BE2C (cell line): ENCODE measurements around the gene MNT.

Experiments
- DNase-seq: peaks from one replicate; pipeline ENCODE4 v3.0.0-alpha.2; 2020
- H3K27me3 ChIP-seq: fragments of 250-450 bp; sonication (Bioruptor Pico); 2 replicates; pipeline ENCODE4 v1.5.1; 2020; ENCODE audit warnings: mild to moderate bottlenecking
- H3K36me3 ChIP-seq: fragments of 250-450 bp; sonication (Bioruptor Pico); 2 replicates; pipeline ENCODE4 v1.5.1; 2020; ENCODE audit warnings: mild to moderate bottlenecking
- H3K4me1 ChIP-seq: fragments of 250-450 bp; sonication (Bioruptor Pico); 2 replicates; pipeline ENCODE4 v1.5.1; 2020
- H3K4me3 ChIP-seq: 2 replicates; pipeline ENCODE4 v1.5.1; 2011; ENCODE audit warnings: low read depth, low read length
- H3K9me3 ChIP-seq: fragments of 250-450 bp; sonication (Bioruptor Pico); 2 replicates; pipeline ENCODE4 v1.5.1; 2020
- CTCF ChIP-seq: IDR thresholded peaks from 2 replicates; pipeline ENCODE4 v1.5.1; 2012; ENCODE audit warnings: mild to moderate bottlenecking, low read depth, low read length

Gene MNT

DNA sequence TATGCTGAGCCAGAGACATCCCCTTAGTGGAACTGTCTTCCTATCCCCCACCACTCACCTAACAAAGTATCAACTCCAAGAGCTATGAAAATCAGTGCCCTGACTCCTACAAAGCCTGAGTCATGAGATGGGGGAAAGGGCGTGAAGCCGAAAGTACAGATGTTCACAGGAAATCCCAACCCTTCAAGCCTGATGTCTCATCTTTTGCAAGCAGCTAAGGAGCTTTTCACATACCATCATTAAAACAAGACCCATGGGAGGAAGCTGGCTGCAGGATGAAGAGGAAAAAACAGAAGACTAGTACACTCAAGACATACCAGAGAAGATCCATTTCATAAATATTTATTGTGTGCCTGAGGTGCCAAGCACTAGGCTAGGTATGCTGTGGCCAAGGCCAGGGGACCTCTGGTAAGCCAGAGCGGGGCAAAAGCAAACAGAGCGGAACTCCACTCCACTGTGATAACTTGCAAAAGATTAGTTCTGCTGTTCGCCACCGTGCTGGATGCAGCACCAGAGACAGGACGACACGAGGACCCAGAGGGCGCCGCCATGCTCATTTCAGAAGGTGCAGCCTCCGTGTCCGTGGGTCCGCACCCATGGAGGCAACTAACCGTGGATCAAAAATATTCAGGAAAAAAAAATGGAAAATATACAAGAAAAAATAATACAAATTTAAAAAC lies 4.5 kb upstream of the MNT start:
- no peak for TF ChIP-seq CTCF
- no peak for DNase-seq
- H3K27me3 ChIP-seq, result no peaks in the 10 kb centered on the region
- no peak overlapping the region for H3K4me3 ChIP-seq
- no peaks in the 10 kb centered on the region for H3K4me1 ChIP-seq
- H3K9me3 ChIP-seq, result no peaks in the 10 kb centered on the region
- peaks cover 2% of the 10 kb centered on the region; the same call in 1 of the 2 replicates for H3K36me3 ChIP-seq

GRCh38 chr17:2403044-2403443 lies 2.2 kb upstream of the MNT start:
- peaks cover 6% of the 10 kb centered on the region; the same call in 1 of the 2 replicates for H3K36me3 ChIP-seq
- peaks cover 6% of the 10 kb centered on the region for H3K4me1 ChIP-seq
- H3K27me3 ChIP-seq, result no peaks in the 10 kb centered on the region
- no peak for TF ChIP-seq CTCF
- no peak for DNase-seq
- no peaks in the 10 kb centered on the region for H3K9me3 ChIP-seq
- H3K4me3 ChIP-seq, result no peak overlapping the region

DNA sequence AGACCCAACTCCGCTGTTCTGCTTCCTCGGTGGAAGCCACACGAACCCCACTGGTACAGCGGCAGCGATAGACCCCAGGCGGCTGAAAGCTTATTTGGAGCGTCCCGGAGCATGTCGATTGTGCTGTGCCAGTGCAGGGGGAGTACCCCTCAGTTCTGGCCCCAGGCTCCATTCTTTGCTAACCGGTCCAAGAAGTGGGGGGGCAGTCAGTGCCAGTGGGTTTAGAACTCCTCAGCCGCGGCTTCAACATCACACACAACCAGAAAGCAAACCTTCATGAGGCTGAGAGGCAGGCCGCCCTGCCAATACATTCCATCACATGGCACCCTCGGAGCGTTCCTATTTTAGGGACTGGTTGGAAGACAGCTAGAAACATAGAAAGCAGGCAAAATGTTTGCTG lies 1.7 kb upstream of the MNT start:
- H3K4me3 ChIP-seq, result peak overlapping the region; percentile 51
- no peak for DNase-seq
- no peaks in the 10 kb centered on the region for H3K27me3 ChIP-seq
- H3K9me3 ChIP-seq, result no peaks in the 10 kb centered on the region
- TF ChIP-seq CTCF, result no peak
- H3K36me3 ChIP-seq, result peaks cover 6% of the 10 kb centered on the region; the same call in 1 of the 2 replicates
- peaks cover 10% of the 10 kb centered on the region for H3K4me1 ChIP-seq

DNA sequence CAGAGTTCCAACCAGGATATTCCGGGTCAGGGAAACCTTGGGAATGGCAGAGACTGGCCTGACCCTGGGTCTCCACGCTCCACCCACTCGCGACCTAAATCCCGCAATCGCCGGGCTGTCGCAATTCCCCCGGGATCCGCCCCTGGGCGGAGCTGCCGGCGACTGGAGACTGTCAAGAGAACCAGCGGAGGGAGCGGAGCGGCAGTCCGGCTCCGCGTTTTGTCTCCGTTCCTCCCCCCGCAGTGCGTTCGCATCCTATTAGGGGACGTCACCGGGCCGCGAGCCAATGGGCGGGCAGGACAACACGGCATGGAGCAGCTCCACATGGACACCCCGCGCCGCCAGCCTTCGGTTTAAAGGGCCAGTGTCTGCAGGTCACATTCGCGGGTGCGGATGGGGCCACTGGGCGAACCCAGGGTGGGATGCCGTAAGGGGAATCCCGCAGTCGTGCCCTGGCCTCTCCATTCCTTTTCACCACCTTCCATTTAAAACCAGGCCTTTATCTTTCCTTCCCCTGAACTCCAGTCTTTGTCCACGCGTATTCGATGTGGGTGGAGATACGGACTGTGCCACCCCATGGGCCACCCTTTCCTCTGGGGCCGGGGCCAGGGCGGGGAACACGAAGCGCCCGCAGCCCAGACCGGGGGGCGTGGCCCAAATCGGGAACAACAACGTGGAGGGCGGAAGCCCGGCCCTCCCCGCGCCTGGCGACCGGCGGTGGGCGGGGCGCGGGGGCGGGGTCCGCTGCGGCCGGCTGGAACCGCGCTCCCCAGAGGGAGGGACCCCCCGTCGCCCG lies 764 bp upstream of the MNT start:
- Histone ChIP-seq H3K4me1 (peaks cover 10% of the 10 kb centered on the region), H3K27me3 (no peaks in the 10 kb centered on the region), H3K9me3 (no peaks in the 10 kb centered on the region), H3K4me3 (peak overlapping the region; percentile 53), H3K36me3 (peaks cover 6% of the 10 kb centered on the region; the same call in 1 of the 2 replicates)
- no peak for TF ChIP-seq CTCF
- peak; percentile 97 for DNase-seq

- no peak for TF ChIP-seq CTCF
- Histone ChIP-seq H3K27me3 (no peaks in the 10 kb centered on the region), H3K9me3 (no peaks in the 10 kb centered on the region), H3K4me3 (peak overlapping the region; percentile 82), H3K4me1 (peaks cover 13% of the 10 kb centered on the region), H3K36me3 (peaks cover 6% of the 10 kb centered on the region; the same call in 1 of the 2 replicates)
- DNase-seq, result peak; percentile 44
These were observed 390 bp downstream of the MNT start for GRCh38 chr17:2400474-2400866.
